ENCODE results near the gene PDIA5.

- TF ChIP-seq, protein P1, sequence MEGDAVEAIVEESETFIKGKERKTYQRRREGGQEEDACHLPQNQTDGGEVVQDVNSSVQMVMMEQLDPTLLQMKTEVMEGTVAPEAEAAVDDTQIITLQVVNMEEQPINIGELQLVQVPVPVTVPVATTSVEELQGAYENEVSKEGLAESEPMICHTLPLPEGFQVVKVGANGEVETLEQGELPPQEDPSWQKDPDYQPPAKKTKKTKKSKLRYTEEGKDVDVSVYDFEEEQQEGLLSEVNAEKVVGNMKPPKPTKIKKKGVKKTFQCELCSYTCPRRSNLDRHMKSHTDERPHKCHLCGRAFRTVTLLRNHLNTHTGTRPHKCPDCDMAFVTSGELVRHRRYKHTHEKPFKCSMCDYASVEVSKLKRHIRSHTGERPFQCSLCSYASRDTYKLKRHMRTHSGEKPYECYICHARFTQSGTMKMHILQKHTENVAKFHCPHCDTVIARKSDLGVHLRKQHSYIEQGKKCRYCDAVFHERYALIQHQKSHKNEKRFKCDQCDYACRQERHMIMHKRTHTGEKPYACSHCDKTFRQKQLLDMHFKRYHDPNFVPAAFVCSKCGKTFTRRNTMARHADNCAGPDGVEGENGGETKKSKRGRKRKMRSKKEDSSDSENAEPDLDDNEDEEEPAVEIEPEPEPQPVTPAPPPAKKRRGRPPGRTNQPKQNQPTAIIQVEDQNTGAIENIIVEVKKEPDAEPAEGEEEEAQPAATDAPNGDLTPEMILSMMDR (conservative IDR thresholded peaks at IDR 0.05), result no peak
- no peak for TF ChIP-seq ZFX (IDR thresholded peaks at IDR 0.05)
Observed at GRCh38 chr3:123163141-123163540, 96.3 kb downstream of the PDIA5 start.
